ENCODE results near the gene MOK.

Gene MOK

GRCh38 chr14:102202944-102203343, 102.0 kb downstream of the MOK start:
- Histone ChIP-seq H3K27ac (ENCODE audit: low read depth, low read length) (no peak overlapping the region), H3K27me3 (ENCODE audit: control insufficient read depth, insufficient read depth, low read length) (no peaks in the 10 kb centered on the region), H3K36me3 (ENCODE audit: control insufficient read depth, insufficient read depth, low read length) (peaks cover 51% of the 10 kb centered on the region), H3K4me3 (ENCODE audit: low read depth, low read length) (no peak overlapping the region), H3K9me3 (ENCODE audit: control insufficient read depth, insufficient read depth, low read depth, low read length) (no peaks in the 10 kb centered on the region), H3K4me1 (ENCODE audit: control insufficient read depth, insufficient read depth, low read length) (0 out of 2 replicates have a peak, but pooled peaks cover 5% of the 10 kb centered on the region), H3K9ac (ENCODE audit: low read length) (no peak overlapping the region)

GRCh38 chr14:102201776-102202175, 103.2 kb downstream of the MOK start:
- Histone ChIP-seq H3K4me1 (ENCODE audit: control insufficient read depth, insufficient read depth, low read length) (0 out of 2 replicates have a peak, but pooled peaks cover 5% of the 10 kb centered on the region), H3K27ac (ENCODE audit: low read depth, low read length) (no peak overlapping the region), H3K9me3 (ENCODE audit: control insufficient read depth, insufficient read depth, low read depth, low read length) (no peaks in the 10 kb centered on the region), H3K9ac (ENCODE audit: low read length) (no peak overlapping the region), H3K27me3 (ENCODE audit: control insufficient read depth, insufficient read depth, low read length) (no peaks in the 10 kb centered on the region), H3K36me3 (ENCODE audit: control insufficient read depth, insufficient read depth, low read length) (peaks cover 54% of the 10 kb centered on the region), H3K4me3 (ENCODE audit: low read depth, low read length) (no peak overlapping the region)

DNA sequence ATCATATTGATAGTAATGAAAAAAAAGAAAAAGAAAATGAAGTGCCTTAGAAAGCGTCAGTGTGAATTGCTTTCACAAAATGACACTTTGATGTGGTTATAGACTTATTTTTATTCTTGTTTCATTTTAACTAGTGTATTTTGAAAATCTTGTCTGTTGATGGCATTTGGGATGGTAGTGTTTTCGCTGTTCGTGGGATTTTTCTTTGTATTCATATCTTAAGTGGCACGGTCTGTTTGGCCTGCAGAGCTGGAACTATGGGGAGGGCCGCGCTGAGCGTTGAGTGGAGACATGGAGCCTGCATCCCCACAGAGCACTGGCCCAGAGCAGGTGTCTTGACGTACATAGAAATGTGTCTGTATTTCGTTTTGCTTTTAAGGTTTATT, 103.6 kb downstream of the MOK start:
- no peaks in the 10 kb centered on the region for H3K9me3 ChIP-seq (ENCODE audit: control insufficient read depth, insufficient read depth, low read depth, low read length)
- H3K4me1 ChIP-seq (ENCODE audit: control insufficient read depth, insufficient read depth, low read length): 0 out of 2 replicates have a peak, but pooled peaks cover 5% of the 10 kb centered on the region
- H3K27ac ChIP-seq (ENCODE audit: low read depth, low read length): no peak overlapping the region
- no peaks in the 10 kb centered on the region for H3K27me3 ChIP-seq (ENCODE audit: control insufficient read depth, insufficient read depth, low read length)
- no peak overlapping the region for H3K4me3 ChIP-seq (ENCODE audit: low read depth, low read length)
- H3K36me3 ChIP-seq (ENCODE audit: control insufficient read depth, insufficient read depth, low read length): peaks cover 55% of the 10 kb centered on the region
- H3K9ac ChIP-seq (ENCODE audit: low read length): no peak overlapping the region

DNA sequence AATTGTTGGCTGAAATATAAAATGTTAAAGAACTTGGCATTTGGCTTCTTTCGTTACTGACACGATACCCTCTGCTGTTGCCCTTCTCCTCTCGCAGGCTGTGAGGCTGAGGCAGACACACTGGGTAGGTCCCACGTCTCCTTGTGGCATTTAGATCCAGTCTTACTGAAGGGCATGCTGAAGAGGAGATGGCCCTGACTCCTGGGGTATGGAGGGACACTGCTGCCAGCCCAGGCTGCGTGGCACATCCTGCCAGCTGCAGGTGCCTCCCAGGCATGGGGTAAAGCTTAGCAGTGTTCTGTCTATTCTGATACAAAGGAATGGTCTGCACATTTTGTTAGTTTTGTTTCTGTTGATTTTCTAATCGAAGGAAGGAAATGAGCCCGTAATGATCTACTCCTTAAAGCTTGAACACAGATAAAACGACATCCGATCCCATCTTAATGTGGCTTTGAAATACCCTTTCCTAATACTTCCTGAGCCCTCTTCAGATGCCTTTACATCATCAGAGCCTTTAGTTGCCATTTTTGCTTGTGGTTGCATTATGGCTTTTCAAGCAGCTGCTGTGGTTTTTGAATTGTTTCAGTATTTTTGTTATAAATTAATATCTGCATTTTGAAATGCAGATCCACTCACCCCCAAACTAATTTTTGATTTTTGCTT, 104.1 kb downstream of the MOK start:
- H3K9ac ChIP-seq (ENCODE audit: low read length): no peak overlapping the region
- H3K9me3 ChIP-seq (ENCODE audit: control insufficient read depth, insufficient read depth, low read depth, low read length): no peaks in the 10 kb centered on the region
- 0 out of 2 replicates have a peak, but pooled peaks cover 5% of the 10 kb centered on the region for H3K4me1 ChIP-seq (ENCODE audit: control insufficient read depth, insufficient read depth, low read length)
- H3K4me3 ChIP-seq (ENCODE audit: low read depth, low read length): no peak overlapping the region
- no peak overlapping the region for H3K27ac ChIP-seq (ENCODE audit: low read depth, low read length)
- H3K36me3 ChIP-seq (ENCODE audit: control insufficient read depth, insufficient read depth, low read length): peaks cover 55% of the 10 kb centered on the region
- no peaks in the 10 kb centered on the region for H3K27me3 ChIP-seq (ENCODE audit: control insufficient read depth, insufficient read depth, low read length)

DNA sequence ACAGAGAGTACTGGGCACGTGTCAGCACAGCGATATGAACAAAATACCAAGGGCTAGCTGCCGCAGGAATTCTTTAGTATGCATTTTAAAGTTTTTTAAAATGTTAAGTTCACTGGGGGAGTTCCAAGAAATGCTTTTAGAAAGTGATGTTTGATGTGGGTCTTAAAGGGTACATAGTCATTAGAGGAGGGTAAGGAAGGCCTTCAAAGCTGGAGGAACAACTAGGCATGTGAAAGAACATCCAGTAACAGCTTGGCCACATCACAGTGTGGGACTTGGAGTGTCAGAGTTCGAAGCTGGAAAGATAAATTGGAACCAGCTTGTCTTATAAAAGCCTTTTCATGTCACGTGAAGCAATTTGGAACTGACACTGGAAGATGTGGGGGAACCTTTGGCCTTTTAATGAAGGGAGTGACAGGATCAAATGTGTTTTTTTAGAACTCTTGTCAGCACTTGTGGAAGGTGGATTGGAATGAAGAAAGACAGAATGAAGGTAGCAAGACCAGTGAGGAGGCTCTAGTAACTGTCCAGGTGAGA, 107.6 kb downstream of the MOK start:
- no peak overlapping the region for H3K9ac ChIP-seq (ENCODE audit: low read length)
- no peak overlapping the region for H3K4me3 ChIP-seq (ENCODE audit: low read depth, low read length)
- no peaks in the 10 kb centered on the region for H3K27me3 ChIP-seq (ENCODE audit: control insufficient read depth, insufficient read depth, low read length)
- H3K36me3 ChIP-seq (ENCODE audit: control insufficient read depth, insufficient read depth, low read length): peaks cover 38% of the 10 kb centered on the region
- no peak overlapping the region for H3K27ac ChIP-seq (ENCODE audit: low read depth, low read length)
- no peaks in the 10 kb centered on the region for H3K9me3 ChIP-seq (ENCODE audit: control insufficient read depth, insufficient read depth, low read depth, low read length)
- H3K4me1 ChIP-seq (ENCODE audit: control insufficient read depth, insufficient read depth, low read length): peaks cover 18% of the 10 kb centered on the region

- H3K36me3 ChIP-seq (ENCODE audit: control insufficient read depth, insufficient read depth, low read length): peaks cover 38% of the 10 kb centered on the region
- H3K27me3 ChIP-seq (ENCODE audit: control insufficient read depth, insufficient read depth, low read length): no peaks in the 10 kb centered on the region
- no peak overlapping the region for H3K9ac ChIP-seq (ENCODE audit: low read length)
- no peaks in the 10 kb centered on the region for H3K9me3 ChIP-seq (ENCODE audit: control insufficient read depth, insufficient read depth, low read depth, low read length)
- no peak overlapping the region for H3K27ac ChIP-seq (ENCODE audit: low read depth, low read length)
- peaks cover 18% of the 10 kb centered on the region for H3K4me1 ChIP-seq (ENCODE audit: control insufficient read depth, insufficient read depth, low read length)
- H3K4me3 ChIP-seq (ENCODE audit: low read depth, low read length): no peak overlapping the region
Measured at GRCh38 chr14:102196902-102197230, 108.1 kb downstream of the MOK start.

DNA sequence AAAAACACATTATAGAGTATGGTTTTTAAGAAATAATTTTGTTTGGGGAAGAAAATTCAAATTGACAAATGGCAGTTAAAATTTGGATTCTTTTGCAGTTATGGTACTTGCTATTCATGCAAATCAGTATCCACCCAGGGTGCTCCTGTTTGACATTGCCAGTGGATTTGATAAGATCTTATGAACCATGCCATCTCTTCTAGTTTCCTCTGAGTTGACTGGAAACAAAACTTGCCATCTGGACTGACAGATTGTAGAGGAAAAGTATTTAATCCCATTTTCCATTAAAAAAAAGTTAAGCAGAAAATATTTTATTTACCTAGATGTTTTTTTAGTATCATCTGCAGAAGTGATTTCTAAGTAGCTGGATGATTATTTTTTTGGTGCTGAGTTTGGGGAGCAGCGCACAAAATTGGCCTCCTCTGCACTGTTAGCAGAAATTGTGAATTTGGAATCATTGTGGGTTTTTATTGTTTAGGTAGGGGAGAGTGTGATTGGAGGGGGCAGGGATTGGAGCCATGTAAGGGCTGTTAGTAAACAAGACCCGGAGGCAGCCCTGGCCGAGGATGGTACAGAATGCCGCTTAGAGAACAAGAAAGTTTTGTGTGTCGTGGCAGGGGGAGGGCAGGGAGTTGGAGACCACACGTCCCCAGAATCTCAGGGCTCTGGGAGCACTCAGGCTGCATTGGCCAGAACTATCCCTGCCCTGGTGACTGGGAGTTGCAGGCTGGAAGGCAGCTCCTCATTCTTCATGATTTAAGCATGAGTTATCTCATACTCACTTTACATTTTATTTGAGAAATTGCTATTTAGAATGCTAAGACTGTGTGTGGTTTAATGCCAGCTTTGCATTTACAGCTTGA, 108.7 kb downstream of the MOK start:
- no peak overlapping the region for H3K27ac ChIP-seq (ENCODE audit: low read depth, low read length)
- no peaks in the 10 kb centered on the region for H3K27me3 ChIP-seq (ENCODE audit: control insufficient read depth, insufficient read depth, low read length)
- no peak overlapping the region for H3K9ac ChIP-seq (ENCODE audit: low read length)
- peaks cover 38% of the 10 kb centered on the region for H3K36me3 ChIP-seq (ENCODE audit: control insufficient read depth, insufficient read depth, low read length)
- peaks cover 17% of the 10 kb centered on the region for H3K4me1 ChIP-seq (ENCODE audit: control insufficient read depth, insufficient read depth, low read length)
- no peaks in the 10 kb centered on the region for H3K9me3 ChIP-seq (ENCODE audit: control insufficient read depth, insufficient read depth, low read depth, low read length)
- H3K4me3 ChIP-seq (ENCODE audit: low read depth, low read length): no peak overlapping the region

DNA sequence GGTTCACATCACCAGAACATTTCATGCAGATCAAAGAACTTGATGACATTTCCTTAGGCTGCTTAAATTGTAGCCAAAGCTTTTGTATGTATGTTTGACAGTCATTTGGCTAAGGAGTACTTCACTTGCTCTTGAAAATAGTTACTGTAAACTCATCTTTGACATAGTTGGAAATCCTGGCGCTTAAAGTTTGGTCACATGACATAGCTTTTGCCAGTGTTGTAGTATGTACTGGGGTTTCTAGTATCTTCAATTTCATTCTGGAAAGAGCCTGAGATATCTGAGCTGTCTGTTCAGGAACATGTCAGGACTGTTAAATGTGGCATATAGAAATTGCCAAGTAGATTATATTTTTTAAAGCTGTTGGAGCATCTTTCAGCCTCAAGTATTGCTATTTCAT, 109.5 kb downstream of the MOK start:
- Histone ChIP-seq H3K27me3 (ENCODE audit: control insufficient read depth, insufficient read depth, low read length) (no peaks in the 10 kb centered on the region), H3K4me1 (ENCODE audit: control insufficient read depth, insufficient read depth, low read length) (peaks cover 25% of the 10 kb centered on the region), H3K36me3 (ENCODE audit: control insufficient read depth, insufficient read depth, low read length) (peaks cover 32% of the 10 kb centered on the region), H3K27ac (ENCODE audit: low read depth, low read length) (no peak overlapping the region), H3K9ac (ENCODE audit: low read length) (no peak overlapping the region), H3K9me3 (ENCODE audit: control insufficient read depth, insufficient read depth, low read depth, low read length) (no peaks in the 10 kb centered on the region), H3K4me3 (ENCODE audit: low read depth, low read length) (no peak overlapping the region)

DNA sequence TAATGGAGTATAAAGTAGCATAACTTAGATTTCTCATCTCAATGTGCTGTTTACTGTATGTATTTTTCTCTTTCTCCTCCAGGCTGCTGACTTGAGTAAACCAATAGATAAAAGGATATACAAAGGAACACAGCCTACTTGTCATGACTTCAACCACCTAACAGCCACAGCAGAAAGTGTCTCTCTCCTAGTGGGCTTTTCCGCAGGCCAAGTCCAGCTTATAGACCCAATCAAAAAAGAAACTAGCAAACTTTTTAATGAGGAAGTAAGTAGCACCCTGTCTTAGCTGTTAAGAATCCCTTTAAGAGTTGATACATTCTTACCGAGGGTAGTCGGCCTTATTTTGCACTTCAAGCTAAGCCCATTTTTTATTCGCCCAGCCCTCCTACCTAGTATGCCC, 110.1 kb downstream of the MOK start:
- Histone ChIP-seq H3K9me3 (ENCODE audit: control insufficient read depth, insufficient read depth, low read depth, low read length) (no peaks in the 10 kb centered on the region), H3K27ac (ENCODE audit: low read depth, low read length) (no peak overlapping the region), H3K9ac (ENCODE audit: low read length) (no peak overlapping the region), H3K4me1 (ENCODE audit: control insufficient read depth, insufficient read depth, low read length) (peaks cover 27% of the 10 kb centered on the region), H3K4me3 (ENCODE audit: low read depth, low read length) (no peak overlapping the region), H3K27me3 (ENCODE audit: control insufficient read depth, insufficient read depth, low read length) (no peaks in the 10 kb centered on the region), H3K36me3 (ENCODE audit: control insufficient read depth, insufficient read depth, low read length) (peaks cover 29% of the 10 kb centered on the region)

DNA sequence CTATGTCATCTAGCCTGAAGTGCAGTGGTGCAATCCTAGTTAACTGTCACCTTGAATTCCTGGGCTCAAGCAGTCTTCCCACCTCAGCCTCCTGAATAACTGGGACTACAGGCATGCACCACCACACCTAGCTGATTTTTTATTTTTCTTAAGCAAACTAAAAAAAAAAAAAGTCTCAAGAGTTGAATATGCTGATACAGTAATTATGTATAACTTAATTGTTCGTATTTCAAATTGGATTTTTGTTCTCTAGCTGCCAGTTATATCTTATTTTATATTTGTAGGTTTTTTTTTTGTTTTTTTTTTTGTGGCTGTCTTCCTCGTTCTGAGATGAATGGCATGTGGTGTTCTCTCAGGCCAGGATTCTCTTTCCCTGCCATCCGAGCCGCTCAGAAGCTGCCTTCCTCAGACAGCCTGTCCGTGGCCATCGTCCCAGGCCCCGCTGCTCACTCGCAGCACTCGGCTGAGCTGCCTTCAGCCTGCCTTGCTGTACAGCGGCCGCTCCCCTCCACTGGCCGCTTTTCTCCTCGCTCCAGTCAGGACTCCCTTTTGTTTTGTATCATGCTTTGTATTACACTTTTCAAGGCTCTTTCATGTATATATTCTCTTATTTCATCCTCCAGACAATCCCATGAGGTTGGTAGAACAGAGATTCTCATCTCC, 112.0 kb downstream of the MOK start:
- Histone ChIP-seq H3K4me1 (ENCODE audit: control insufficient read depth, insufficient read depth, low read length) (peaks cover 28% of the 10 kb centered on the region), H3K4me3 (ENCODE audit: low read depth, low read length) (no peak overlapping the region), H3K9ac (ENCODE audit: low read length) (no peak overlapping the region), H3K27ac (ENCODE audit: low read depth, low read length) (no peak overlapping the region), H3K27me3 (ENCODE audit: control insufficient read depth, insufficient read depth, low read length) (no peaks in the 10 kb centered on the region), H3K36me3 (ENCODE audit: control insufficient read depth, insufficient read depth, low read length) (peaks cover 14% of the 10 kb centered on the region), H3K9me3 (ENCODE audit: control insufficient read depth, insufficient read depth, low read depth, low read length) (no peaks in the 10 kb centered on the region)

DNA sequence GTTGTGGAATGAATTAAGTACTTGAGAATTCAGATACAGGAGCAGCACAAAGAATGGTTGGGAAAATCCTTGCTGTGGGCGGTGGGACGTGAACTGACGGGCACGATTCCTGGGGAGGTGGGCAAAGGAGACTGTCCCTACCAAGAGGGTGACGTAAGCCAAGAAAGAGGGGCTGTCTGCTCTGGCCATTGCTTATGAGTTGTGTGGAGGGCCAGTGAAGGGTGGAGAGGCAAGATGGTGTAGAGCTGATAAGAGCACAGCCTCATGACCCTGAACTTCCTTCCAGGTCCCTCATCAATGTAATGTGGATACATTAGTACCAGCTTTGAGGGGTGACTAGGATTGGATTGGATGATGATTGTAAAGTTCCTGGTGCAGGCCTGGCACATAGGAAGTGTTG, 115.1 kb downstream of the MOK start:
- Histone ChIP-seq H3K27ac (ENCODE audit: low read depth, low read length) (no peak overlapping the region), H3K9me3 (ENCODE audit: control insufficient read depth, insufficient read depth, low read depth, low read length) (no peaks in the 10 kb centered on the region), H3K4me3 (ENCODE audit: low read depth, low read length) (no peak overlapping the region), H3K36me3 (ENCODE audit: control insufficient read depth, insufficient read depth, low read length) (no peaks in the 10 kb centered on the region), H3K4me1 (ENCODE audit: control insufficient read depth, insufficient read depth, low read length) (peaks cover 35% of the 10 kb centered on the region), H3K9ac (ENCODE audit: low read length) (no peak overlapping the region), H3K27me3 (ENCODE audit: control insufficient read depth, insufficient read depth, low read length) (no peaks in the 10 kb centered on the region)
